HepG2 (cell line): ENCODE measurements around the gene TIMM23. TPM values are rescaled to one million over a fixed set of nuclear protein-coding genes. Genes with fewer than 3 reads are reported as not detected.
A peak's percentile ranks its signal among the peaks of the same experiment; 100 is the strongest.

Source experiments
- ATAD3A ChIP-seq: sonication (generic); formaldehyde crosslinking; IDR thresholded peaks from 2 replicates; pipeline ENCODE4 v1.4.0; 2020; ENCODE audit warnings: missing genetic modification reagents
- CEBPG ChIP-seq: IDR thresholded peaks from 2 replicates; pipeline ENCODE4 v1.6.1; 2016
- EEA1 ChIP-seq: sonication (generic); formaldehyde crosslinking; IDR thresholded peaks from 2 replicates; pipeline ENCODE4 v1.5.1; 2020; ENCODE audit warnings: mild to moderate bottlenecking, missing genetic modification reagents, borderline replicate concordance
- IKZF4 ChIP-seq: sonication (generic); formaldehyde crosslinking; IDR thresholded peaks from 2 replicates; pipeline ENCODE4 v1.5.1; 2020; ENCODE audit warnings: borderline replicate concordance, mild to moderate bottlenecking, low read depth, missing genetic modification reagents; ENCODE audit errors: not compliant biosample characterization
- KLF13 ChIP-seq: sonication (generic); formaldehyde crosslinking; IDR thresholded peaks from 2 replicates; pipeline ENCODE4 v1.4.0; 2020; ENCODE audit warnings: mild to moderate bottlenecking, missing genetic modification reagents
- MED13 ChIP-seq: sonication (generic); formaldehyde crosslinking; IDR thresholded peaks from 2 replicates; pipeline ENCODE4 v1.5.0; 2020; ENCODE audit warnings: missing genetic modification reagents
- MXD4 ChIP-seq: IDR thresholded peaks from 2 replicates; pipeline ENCODE4 v1.6.1; 2016; ENCODE audit warnings: mild to moderate bottlenecking, missing biosample characterization, missing genetic modification reagents
- NCOA2 ChIP-seq: sonication (generic); formaldehyde crosslinking; IDR thresholded peaks from 2 replicates; pipeline ENCODE4 v1.8.0; 2022; ENCODE audit warnings: inconsistent platforms
- NFATC3 ChIP-seq: sonication (generic); formaldehyde crosslinking; IDR thresholded peaks from 2 replicates; pipeline ENCODE4 v1.5.1; 2020; ENCODE audit warnings: mild to moderate bottlenecking, missing genetic modification reagents
- NFE2L2 ChIP-seq: fragments of 150-350 bp; IDR thresholded peaks from 2 replicates; pipeline ENCODE4 v1.6.1; 2014; ENCODE audit warnings: low read length
- NR2F2 ChIP-seq: IDR thresholded peaks from 2 replicates; pipeline ENCODE4 v1.6.1; 2012; ENCODE audit warnings: low read depth, inconsistent platforms, borderline replicate concordance
- NR2F6 ChIP-seq, 2 experiments: IDR thresholded peaks; 2 replicates each; pipeline ENCODE4 v1.6.1; 2016; ENCODE audit warnings: antibody characterized with exemption in 1 of 2, mild to moderate bottlenecking in 1 of 2
- SCMH1 ChIP-seq: sonication (generic); formaldehyde crosslinking; IDR thresholded peaks from 2 replicates; pipeline ENCODE4 v1.9.0; 2021; ENCODE audit warnings: missing genetic modification reagents, mild to moderate bottlenecking, borderline replicate concordance
- SP140L ChIP-seq: sonication (generic); formaldehyde crosslinking; IDR thresholded peaks from 2 replicates; pipeline ENCODE4 v1.4.0; 2020; ENCODE audit warnings: missing genetic modification reagents, borderline replicate concordance
- SRF ChIP-seq: IDR thresholded peaks from 2 replicates; pipeline ENCODE4 v1.6.1; 2011; ENCODE audit warnings: mild to moderate bottlenecking, low read depth, low read length, moderate library complexity
- ZNF232 ChIP-seq: sonication (generic); formaldehyde crosslinking; IDR thresholded peaks from 2 replicates; pipeline ENCODE4 v1.4.0; 2020; ENCODE audit warnings: missing genetic modification reagents, borderline replicate concordance
- ZNF501 ChIP-seq: sonication (generic); formaldehyde crosslinking; IDR thresholded peaks from 2 replicates; pipeline ENCODE4 v1.5.1; 2020; ENCODE audit warnings: mild to moderate bottlenecking, moderate library complexity, missing genetic modification reagents
- polyA plus RNA-seq, 8 experiments: library from polyadenylated mRNA; depleted of rRNA in 3 of 8; stranded (reverse) in 7 of 8; unstranded in 1 of 8; fragments of >200 nt; fragmentation: Illumina TruSeq in 4 of 8; extraction: Trizol in 4 of 8; gene quantifications; 2 replicates each; pipeline versions ENCODE4 v1.2.1 to v1.2.3, GENCODE V29; 2011 to 2016; ENCODE audit warnings: low read depth in 4 of 8, missing spikeins in 1 of 8, mixed read lengths in 1 of 8; ENCODE audit not compliant: insufficient read depth in 1 of 8
- total RNA-seq, 5 experiments: library from RNA; depleted of rRNA; stranded (reverse); fragments of >200 nt; fragmentation: Illumina TruSeq; extraction: Trizol; gene quantifications; 2 replicates each; pipeline ENCODE4 v1.2.3, GENCODE V29; 2016; ENCODE audit warnings: low read depth in 1 of 5
- TF ChIP-seq, protein P1 (sequence below): sonication (generic); formaldehyde crosslinking; IDR thresholded peaks from 2 replicates; pipeline ENCODE4 v1.4.0; 2020; ENCODE audit warnings: mild to moderate bottlenecking, low read depth, missing genetic modification reagents
- TF ChIP-seq, protein P2 (sequence below), 2 experiments: IDR thresholded peaks; 2 replicates each; pipeline ENCODE4 v1.6.1; 2011 to 2012; ENCODE audit warnings: low read length in 2 of 2, borderline replicate concordance in 1 of 2, low read depth in 1 of 2, mild to moderate bottlenecking in 1 of 2, moderate library complexity in 1 of 2
- TF ChIP-seq, protein P3 (sequence below): sonication (generic); formaldehyde crosslinking; conservative IDR thresholded peaks from 2 replicates; pipeline ENCODE4 v1.4.0; 2020; ENCODE audit warnings: missing genetic modification reagents
- TF ChIP-seq, protein P4 (sequence below): IDR thresholded peaks from 2 replicates; pipeline ENCODE4 v1.6.1; 2016

Gene TIMM23
- total and polyA plus RNA-seq, 2 of the 13 experiments (the other 11 are each of a cell fraction or from before 2014, with no cell fraction given): 80.2 to 98.6 TPM

DNA sequence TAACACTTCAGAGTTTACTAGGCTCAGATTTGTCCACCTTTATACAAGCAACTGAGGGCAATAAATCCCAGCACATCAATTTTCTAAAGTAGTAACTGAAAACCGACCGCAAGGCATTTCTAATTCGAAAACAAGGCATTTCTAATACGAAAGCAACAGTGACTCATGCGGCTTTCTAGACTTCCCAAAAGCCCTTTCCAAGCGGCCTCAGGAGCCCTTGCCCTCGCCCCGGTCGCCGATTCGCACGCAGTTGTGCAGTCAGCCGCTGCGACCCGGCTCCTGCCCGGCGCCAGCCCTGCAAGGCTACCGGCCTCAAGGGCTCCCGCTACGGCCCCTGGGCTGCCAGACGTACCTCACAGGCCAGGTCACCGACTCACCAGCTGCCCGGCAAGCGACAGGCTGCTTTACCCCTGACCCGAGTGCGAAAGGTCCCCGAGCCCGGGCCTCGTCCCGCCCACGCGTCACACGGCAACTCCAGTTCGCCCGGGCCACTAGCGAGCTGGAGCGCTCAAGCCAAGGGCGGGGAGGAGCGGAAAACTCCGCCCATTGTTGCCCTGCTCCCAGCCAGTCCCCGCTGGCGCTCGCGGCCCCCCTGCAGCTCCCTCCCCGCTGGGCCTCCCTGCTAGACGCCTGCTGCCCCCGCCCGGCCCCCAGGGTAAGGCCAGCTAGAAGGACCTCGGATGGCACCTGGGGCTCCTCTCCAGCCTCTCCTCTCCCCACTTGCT, 50.9 kb downstream of the TIMM23 start (continued):
- TF ChIP-seq IKZF4 (CRISPR knock-in tag) (peak; percentile 92), NFE2L2 (no peak), NR2F6 (IDR thresholded peaks at IDR 0.05) (peak; percentile 53), NR2F6 (CRISPR knock-in tag; IDR thresholded peaks at IDR 0.05) (peak; percentile 93), NCOA2 (peak; percentile 63; the same call in 1 of the 2 replicates), ZNF232 (CRISPR knock-in tag) (peak; percentile 93), SRF (no peak), EEA1 (CRISPR knock-in tag) (peak; percentile 91; the same call in 1 of the 2 replicates), NR2F2 (peak; percentile 67; the same call in 1 of the 2 replicates), ATAD3A (no peak), CEBPG (peak; percentile 32; the same call in 1 of the 2 replicates), MED13 (peak; percentile 81), KLF13 (CRISPR knock-in tag) (0 out of 2 replicates have a peak, but pooled peaks have one; percentile 55), SP140L (CRISPR knock-in tag) (no peak), MXD4 (CRISPR knock-in tag) (peak; percentile 66; the same call in 1 of the 2 replicates), NFATC3 (CRISPR knock-in tag) (peak; percentile 71; the same call in 1 of the 2 replicates), ZNF501 (CRISPR knock-in tag) (peak; percentile 81), SCMH1 (CRISPR knock-in tag) (no peak)
- TF ChIP-seq, protein P1, sequence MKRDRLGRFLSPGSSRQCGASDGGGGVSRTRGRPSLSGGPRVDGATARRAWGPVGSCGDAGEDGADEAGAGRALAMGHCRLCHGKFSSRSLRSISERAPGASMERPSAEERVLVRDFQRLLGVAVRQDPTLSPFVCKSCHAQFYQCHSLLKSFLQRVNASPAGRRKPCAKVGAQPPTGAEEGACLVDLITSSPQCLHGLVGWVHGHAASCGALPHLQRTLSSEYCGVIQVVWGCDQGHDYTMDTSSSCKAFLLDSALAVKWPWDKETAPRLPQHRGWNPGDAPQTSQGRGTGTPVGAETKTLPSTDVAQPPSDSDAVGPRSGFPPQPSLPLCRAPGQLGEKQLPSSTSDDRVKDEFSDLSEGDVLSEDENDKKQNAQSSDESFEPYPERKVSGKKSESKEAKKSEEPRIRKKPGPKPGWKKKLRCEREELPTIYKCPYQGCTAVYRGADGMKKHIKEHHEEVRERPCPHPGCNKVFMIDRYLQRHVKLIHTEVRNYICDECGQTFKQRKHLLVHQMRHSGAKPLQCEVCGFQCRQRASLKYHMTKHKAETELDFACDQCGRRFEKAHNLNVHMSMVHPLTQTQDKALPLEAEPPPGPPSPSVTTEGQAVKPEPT (CRISPR knock-in tag): no peak
- TF ChIP-seq, protein P2, sequence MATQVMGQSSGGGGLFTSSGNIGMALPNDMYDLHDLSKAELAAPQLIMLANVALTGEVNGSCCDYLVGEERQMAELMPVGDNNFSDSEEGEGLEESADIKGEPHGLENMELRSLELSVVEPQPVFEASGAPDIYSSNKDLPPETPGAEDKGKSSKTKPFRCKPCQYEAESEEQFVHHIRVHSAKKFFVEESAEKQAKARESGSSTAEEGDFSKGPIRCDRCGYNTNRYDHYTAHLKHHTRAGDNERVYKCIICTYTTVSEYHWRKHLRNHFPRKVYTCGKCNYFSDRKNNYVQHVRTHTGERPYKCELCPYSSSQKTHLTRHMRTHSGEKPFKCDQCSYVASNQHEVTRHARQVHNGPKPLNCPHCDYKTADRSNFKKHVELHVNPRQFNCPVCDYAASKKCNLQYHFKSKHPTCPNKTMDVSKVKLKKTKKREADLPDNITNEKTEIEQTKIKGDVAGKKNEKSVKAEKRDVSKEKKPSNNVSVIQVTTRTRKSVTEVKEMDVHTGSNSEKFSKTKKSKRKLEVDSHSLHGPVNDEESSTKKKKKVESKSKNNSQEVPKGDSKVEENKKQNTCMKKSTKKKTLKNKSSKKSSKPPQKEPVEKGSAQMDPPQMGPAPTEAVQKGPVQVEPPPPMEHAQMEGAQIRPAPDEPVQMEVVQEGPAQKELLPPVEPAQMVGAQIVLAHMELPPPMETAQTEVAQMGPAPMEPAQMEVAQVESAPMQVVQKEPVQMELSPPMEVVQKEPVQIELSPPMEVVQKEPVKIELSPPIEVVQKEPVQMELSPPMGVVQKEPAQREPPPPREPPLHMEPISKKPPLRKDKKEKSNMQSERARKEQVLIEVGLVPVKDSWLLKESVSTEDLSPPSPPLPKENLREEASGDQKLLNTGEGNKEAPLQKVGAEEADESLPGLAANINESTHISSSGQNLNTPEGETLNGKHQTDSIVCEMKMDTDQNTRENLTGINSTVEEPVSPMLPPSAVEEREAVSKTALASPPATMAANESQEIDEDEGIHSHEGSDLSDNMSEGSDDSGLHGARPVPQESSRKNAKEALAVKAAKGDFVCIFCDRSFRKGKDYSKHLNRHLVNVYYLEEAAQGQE (IDR thresholded peaks at IDR 0.05; ENCODE audit: borderline replicate concordance in 1 of 2, low read depth in 1 of 2, low read length in 2 of 2): peak in 1 of 2 experiments; percentile 79; a peak in 2 of 4 replicates
- TF ChIP-seq, protein P3, sequence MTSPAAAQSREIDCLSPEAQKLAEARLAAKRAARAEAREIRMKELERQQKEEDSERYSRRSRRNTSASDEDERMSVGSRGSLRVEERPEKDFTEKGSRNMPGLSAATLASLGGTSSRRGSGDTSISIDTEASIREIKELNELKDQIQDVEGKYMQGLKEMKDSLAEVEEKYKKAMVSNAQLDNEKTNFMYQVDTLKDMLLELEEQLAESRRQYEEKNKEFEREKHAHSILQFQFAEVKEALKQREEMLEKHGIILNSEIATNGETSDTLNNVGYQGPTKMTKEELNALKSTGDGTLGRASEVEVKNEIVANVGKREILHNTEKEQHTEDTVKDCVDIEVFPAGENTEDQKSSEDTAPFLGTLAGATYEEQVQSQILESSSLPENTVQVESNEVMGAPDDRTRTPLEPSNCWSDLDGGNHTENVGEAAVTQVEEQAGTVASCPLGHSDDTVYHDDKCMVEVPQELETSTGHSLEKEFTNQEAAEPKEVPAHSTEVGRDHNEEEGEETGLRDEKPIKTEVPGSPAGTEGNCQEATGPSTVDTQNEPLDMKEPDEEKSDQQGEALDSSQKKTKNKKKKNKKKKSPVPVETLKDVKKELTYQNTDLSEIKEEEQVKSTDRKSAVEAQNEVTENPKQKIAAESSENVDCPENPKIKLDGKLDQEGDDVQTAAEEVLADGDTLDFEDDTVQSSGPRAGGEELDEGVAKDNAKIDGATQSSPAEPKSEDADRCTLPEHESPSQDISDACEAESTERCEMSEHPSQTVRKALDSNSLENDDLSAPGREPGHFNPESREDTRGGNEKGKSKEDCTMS: 0 out of 2 replicates have a peak, but pooled peaks have one; percentile 34
- TF ChIP-seq, protein P4, sequence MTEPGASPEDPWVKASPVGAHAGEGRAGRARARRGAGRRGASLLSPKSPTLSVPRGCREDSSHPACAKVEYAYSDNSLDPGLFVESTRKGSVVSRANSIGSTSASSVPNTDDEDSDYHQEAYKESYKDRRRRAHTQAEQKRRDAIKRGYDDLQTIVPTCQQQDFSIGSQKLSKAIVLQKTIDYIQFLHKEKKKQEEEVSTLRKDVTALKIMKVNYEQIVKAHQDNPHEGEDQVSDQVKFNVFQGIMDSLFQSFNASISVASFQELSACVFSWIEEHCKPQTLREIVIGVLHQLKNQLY (CRISPR knock-in tag): 0 out of 2 replicates have a peak, but pooled peaks have one; percentile 52
